ENCODE data around the gene MYO7A. TPM values are rescaled to one million over a fixed set of nuclear protein-coding genes. Genes with fewer than 3 reads are reported as not detected.

The MYO7A gene
- total RNA-seq, 2 donors from 2014 or later, result 10.4 to 12.9 TPM

GRCh38 chr11:77179048-77179447 lies 51.0 kb downstream of the MYO7A start:
- H3K36me3 ChIP-seq (replicated peaks in 1 of 2; ENCODE audit: insufficient read depth in 1 of 2, low read depth in 2 of 2), result no peaks in the 10 kb centered on the region
- intact Hi-C loops (cut with DNase I), result no loop called here

GRCh38 chr11:77179681-77180080 lies 51.6 kb downstream of the MYO7A start:
- ATAC-seq (no peak), DNase-seq (no peak)
- Histone ChIP-seq H3K4me1 (no peaks in the 10 kb centered on the region), H3K36me3 (replicated peaks in 1 of 2; ENCODE audit: insufficient read depth in 1 of 2, low read depth in 2 of 2) (no peaks in the 10 kb centered on the region), H3K9me3 (no peaks in the 10 kb centered on the region), H3K4me3 (no peak overlapping the region), H3K27ac (no peak overlapping the region), H3K27me3 (no peaks in the 10 kb centered on the region)
- TF ChIP-seq POLR2A (IDR thresholded peaks at IDR 0.05) (no peak), CTCF (IDR thresholded peaks at IDR 0.05) (no peak)
- intact Hi-C loops (cut with DNase I), result loop anchor here (5.0 kb wide), 1 partner anchor 57 kb away; no protein-coding TSS in a partner anchor
- WGBS, 2 donors, result 94 to 100% methylated on average over 6 to 19 of the region's 19 CpGs

More at GRCh38 chr11:77179048-77179447, 51.0 kb downstream of the MYO7A start:
- Histone ChIP-seq H3K27ac (no peak overlapping the region), H3K27me3 (no peaks in the 10 kb centered on the region), H3K4me3 (no peak overlapping the region), H3K4me1 (no peaks in the 10 kb centered on the region), H3K9me3 (no peaks in the 10 kb centered on the region)
- TF ChIP-seq POLR2A (IDR thresholded peaks at IDR 0.05) (no peak), CTCF (IDR thresholded peaks at IDR 0.05) (no peak)
- DNase-seq (no peak), ATAC-seq (no peak)
- 61 to 78% methylated on average over 4 of the region's 5 CpGs for WGBS, 2 donors

GRCh38 chr11:77180346-77180745 lies 52.3 kb downstream of the MYO7A start:
- intact Hi-C loops (cut with DNase I), result loop anchor here (5.0 kb wide), 1 partner anchor 58 kb away; no protein-coding TSS in a partner anchor
- no peak for TF ChIP-seq CTCF (IDR thresholded peaks at IDR 0.05)
- TF ChIP-seq POLR2A (IDR thresholded peaks at IDR 0.05), result no peak
- H3K27ac ChIP-seq, result no peak overlapping the region
- no peaks in the 10 kb centered on the region for H3K36me3 ChIP-seq (replicated peaks in 1 of 2; ENCODE audit: insufficient read depth in 1 of 2, low read depth in 2 of 2)
- no peaks in the 10 kb centered on the region for H3K9me3 ChIP-seq
- no peak for ATAC-seq
- no peak for DNase-seq
- H3K4me3 ChIP-seq, result no peak overlapping the region
- no peaks in the 10 kb centered on the region for H3K27me3 ChIP-seq
- no peaks in the 10 kb centered on the region for H3K4me1 ChIP-seq
- 85 to 96% methylated on average over 8 to 11 of the region's 11 CpGs for WGBS, 2 donors

GRCh38 chr11:77181226-77181625 lies 53.2 kb downstream of the MYO7A start:
- Histone ChIP-seq H3K9me3 (no peaks in the 10 kb centered on the region), H3K27ac (no peak overlapping the region), H3K4me1 (no peaks in the 10 kb centered on the region), H3K27me3 (no peaks in the 10 kb centered on the region), H3K4me3 (no peak overlapping the region), H3K36me3 (replicated peaks in 1 of 2; ENCODE audit: insufficient read depth in 1 of 2, low read depth in 2 of 2) (no peaks in the 10 kb centered on the region)
- ATAC-seq (no peak), DNase-seq (no peak)
- intact Hi-C loops (cut with DNase I), result loop anchor here (5.0 kb wide), 1 partner anchor 59 kb away; no protein-coding TSS in a partner anchor
- no peak for TF ChIP-seq CTCF (IDR thresholded peaks at IDR 0.05)
- TF ChIP-seq POLR2A (IDR thresholded peaks at IDR 0.05), result no peak
- 92 to 93% methylated on average over 10 to 11 of the region's 11 CpGs for WGBS, 2 donors

Measured in body of pancreas (tissue), 4 donors.